HCT116 (cell line): ENCODE results near the gene ZNF438. TPM values are rescaled to one million over a fixed set of nuclear protein-coding genes. Genes with fewer than 3 reads are reported as not detected.
"Not testable (repeated sequence)": the region's sequence is repeated elsewhere in the genome, so short reads cannot be mapped to it uniquely, and the experiment has no call there.

ENCODE experiments used
- ATAC-seq: fragments of 200-7000 bp; cut with Tn5 transposase; 2 replicates; pipeline ENCODE4 v1.9.1; 2020; ENCODE audit warnings: mild to moderate bottlenecking, moderate library complexity
- BruUV-seq: library from RNA; stranded (reverse); fragments of 400-500 nt; replicated peaks from 2 replicates; lab custom pipeline; 2021; lab: Mats Ljungman, UMichigan
- CTCF ChIA-PET: fragments of 300-600 bp; sonication (Branson Sonifier 250); formaldehyde crosslinking; loops from one replicate; lab custom pipeline; 2021; ENCODE audit warnings: antibody characterized with exemption; lab: Charles Lee
- POLR2A ChIA-PET: fragments of 300-600, 350-600 bp; sonication (Branson Sonifier 250); formaldehyde crosslinking; loops from one replicate; lab custom pipeline; 2021; ENCODE audit warnings: antibody characterized with exemption; lab: Charles Lee
- RAD21 ChIA-PET, 2 experiments: fragments of 300-600 bp; sonication (Branson Sonifier 250); formaldehyde crosslinking; loops; one replicate each; lab custom pipeline; 2023; ENCODE audit warnings: low total read pairs in 2 of 2; ENCODE audit not compliant: uncharacterized antibody in 2 of 2, unreplicated experiment in 2 of 2, low non-redundant PET in 1 of 2; lab: Charles Lee
- DNase-seq: peaks from one replicate; pipeline ENCODE4 v3.0.0-alpha.2; 2010; ENCODE audit warnings: low read depth, low spot score
- H2AFZ ChIP-seq: fragments of 200-600 bp; shearing (Covaris generic), sonication (generic); 2 replicates; pipeline ENCODE4 v1.6.1; 2017; ENCODE audit warnings: low read depth, mixed run types, mixed read lengths, antibody characterized with exemption, low read length; ENCODE audit not compliant: poor library complexity, severe bottlenecking
- H3K27ac ChIP-seq: 2 replicates; pipeline ENCODE4 v1.5.1; 2012; ENCODE audit warnings: low read depth, low read length
- H3K27me3 ChIP-seq: fragments of 200-600 bp; sonication (generic); 2 replicates; pipeline ENCODE4 v1.6.1; 2016; ENCODE audit warnings: mixed run types, low read length, mixed read lengths; ENCODE audit not compliant: insufficient read depth
- H3K36me3 ChIP-seq, 2 experiments: fragments of 200-500 bp in 1 of 2; fragments of 200-600 bp in 1 of 2; sonication (Bioruptor generic) in 1 of 2; sonication (generic) in 1 of 2; 2 replicates each; pipeline versions ENCODE4 v1.5.1 to v1.6.1; 2014 to 2016; ENCODE audit warnings: low read length in 2 of 2, inconsistent platforms in 1 of 2, mixed read lengths in 1 of 2, mixed run types in 1 of 2; ENCODE audit not compliant: insufficient read depth in 2 of 2, control insufficient read depth in 1 of 2
- H3K4me1 ChIP-seq, 2 experiments: fragments of 200-600 bp in 1 of 2; sonication (generic) in 1 of 2; 2 replicates each; pipeline versions ENCODE4 v1.5.1 to v1.6.1; 2012 to 2017; ENCODE audit warnings: low read length in 2 of 2, inconsistent platforms in 1 of 2, mild to moderate bottlenecking in 1 of 2, mixed read lengths in 1 of 2, mixed run types in 1 of 2, moderate library complexity in 1 of 2; ENCODE audit not compliant: insufficient read depth in 2 of 2, control insufficient read depth in 1 of 2
- H3K4me2 ChIP-seq: fragments of 200-600 bp; sonication (generic); 2 replicates; pipeline ENCODE4 v1.6.1; 2017; ENCODE audit warnings: mixed run types, low read length, mixed read lengths
- H3K4me3 ChIP-seq, 2 experiments: fragments of 200-600 bp in 1 of 2; sonication (generic) in 1 of 2; replicated peaks in 1 of 2; 2 replicates each; pipeline ENCODE4 v1.5.1; 2011 to 2016; ENCODE audit warnings: low read length in 2 of 2, control low read depth in 1 of 2, low read depth in 1 of 2, mild to moderate bottlenecking in 1 of 2, mixed read lengths in 1 of 2, mixed run types in 1 of 2
- H3K79me2 ChIP-seq: fragments of 200-600 bp; sonication (generic); 2 replicates; pipeline ENCODE4 v1.6.1; 2017; ENCODE audit warnings: mild to moderate bottlenecking, mixed run types, low read length, moderate library complexity, mixed read lengths; ENCODE audit not compliant: insufficient read depth
- H3K9ac ChIP-seq: fragments of 200-600 bp; sonication (generic); 2 replicates; pipeline ENCODE4 v1.6.1; 2016; ENCODE audit warnings: low read length, mixed read lengths
- H3K9me2 ChIP-seq: fragments of 200-600 bp; sonication (generic), shearing (Covaris generic); 2 replicates; pipeline ENCODE4 v1.6.1; 2017; ENCODE audit warnings: mixed run types, mild to moderate bottlenecking, moderate library complexity; ENCODE audit not compliant: insufficient read depth
- H3K9me3 ChIP-seq, 2 experiments: fragments of 200-500 bp in 1 of 2; fragments of 200-600 bp in 1 of 2; sonication (Bioruptor generic) in 1 of 2; sonication (generic) in 1 of 2; 2 replicates each; pipeline ENCODE4 v1.6.1; 2014 to 2017; ENCODE audit warnings: low read length in 2 of 2, mixed read lengths in 2 of 2, inconsistent platforms in 1 of 2, low read depth in 1 of 2, mild to moderate bottlenecking in 1 of 2, mixed run types in 1 of 2, moderate library complexity in 1 of 2; ENCODE audit not compliant: control insufficient read depth in 1 of 2, insufficient read depth in 1 of 2
- H4K20me1 ChIP-seq: fragments of 200-600 bp; sonication (generic), shearing (Covaris generic); 2 replicates; pipeline ENCODE4 v1.6.1; 2017; ENCODE audit warnings: mixed run types, mild to moderate bottlenecking, moderate library complexity; ENCODE audit not compliant: insufficient read depth
- CBX3 ChIP-seq: IDR thresholded peaks from 2 replicates; pipeline ENCODE4 v1.6.1; 2012; ENCODE audit warnings: low read depth
- CEBPB ChIP-seq: IDR thresholded peaks from 2 replicates; pipeline ENCODE4 v1.6.1; 2012; ENCODE audit warnings: low read depth
- EZH2phosphoT487 ChIP-seq: fragments of 200-600 bp; IDR thresholded peaks from 2 replicates; pipeline ENCODE4 v1.6.1; 2018; ENCODE audit warnings: antibody characterized with exemption, borderline replicate concordance
- FOSL1 ChIP-seq: IDR thresholded peaks from 2 replicates; pipeline ENCODE4 v1.6.1; 2012; ENCODE audit warnings: low read depth
- JUND ChIP-seq: IDR thresholded peaks from 2 replicates; pipeline ENCODE4 v1.6.1; 2012
- RAD21 ChIP-seq: IDR thresholded peaks from 2 replicates; pipeline ENCODE4 v1.6.1; 2012; ENCODE audit warnings: low read depth, mild to moderate bottlenecking
- SP1 ChIP-seq: IDR thresholded peaks from 2 replicates; pipeline ENCODE4 v1.6.1; 2012; ENCODE audit warnings: low read depth
- SRF ChIP-seq: IDR thresholded peaks from 2 replicates; pipeline ENCODE4 v1.6.1; 2012; ENCODE audit warnings: low read depth
- ZFX ChIP-seq: fragments of 450-650 bp; IDR thresholded peaks from 2 replicates; pipeline ENCODE4 v1.6.1; 2017
- intact Hi-C: fragments of 100-400 bp; cut with micrococcal nuclease; formaldehyde crosslinking; loops from 2 replicates; pipeline ENCODE4 v1.10.0; 2022
- total RNA-seq: library from RNA; stranded (reverse); gene quantifications from one replicate; pipeline ENCODE4 v1.2.1, GENCODE V29; 2021; ENCODE audit not compliant: unreplicated experiment
- TF ChIP-seq, protein P1 (sequence below): IDR thresholded peaks from 2 replicates; pipeline ENCODE4 v1.6.1; 2012
- TF ChIP-seq, protein P2 (sequence below): IDR thresholded peaks from 2 replicates; pipeline ENCODE4 v1.6.1; 2012

ZNF438 gene
- total RNA-seq, 1 experiment from 2014 or later: 3.3 TPM

DNA sequence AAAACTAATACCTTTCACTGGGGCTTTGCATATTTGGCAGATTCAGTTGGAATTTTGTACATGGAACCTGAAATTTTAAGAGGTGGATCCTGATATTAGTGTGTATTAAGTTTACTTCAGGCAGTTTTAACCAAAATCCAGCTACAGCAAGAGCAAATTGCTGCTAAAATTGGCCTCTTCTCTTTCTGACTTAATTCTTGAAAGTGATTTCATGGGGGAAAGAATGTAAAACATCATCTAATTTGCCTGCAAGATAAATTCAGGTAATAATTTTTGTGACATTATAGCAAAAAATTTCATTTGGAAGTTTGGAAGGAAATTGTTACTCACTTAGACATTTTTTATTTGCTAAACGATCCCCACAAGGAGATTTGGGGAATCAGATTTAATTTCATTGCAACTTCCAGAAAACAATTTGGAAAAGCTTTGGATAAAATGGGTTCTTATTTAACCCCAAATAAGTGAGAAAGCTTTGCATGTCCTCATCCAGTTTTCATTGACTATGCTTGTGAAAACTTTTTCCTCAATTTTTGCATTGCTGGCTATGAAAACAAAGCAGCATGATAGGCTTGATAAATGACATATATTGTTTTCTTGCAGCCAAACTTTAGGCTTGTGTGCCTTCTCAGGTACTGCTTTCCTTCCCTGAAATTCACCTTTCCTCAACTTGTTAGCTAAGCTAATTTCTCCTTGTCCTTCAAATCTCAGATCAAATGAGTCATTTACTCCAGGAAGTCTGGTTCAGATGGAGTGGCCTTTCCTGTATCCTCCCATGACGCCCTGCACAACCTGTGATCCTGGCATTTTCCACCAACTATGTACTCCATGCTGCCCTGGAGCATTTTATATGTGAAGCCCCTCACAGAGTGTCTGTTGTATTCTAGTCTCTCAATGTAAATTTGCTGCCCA, 27.4 kb upstream of the ZNF438 start:
- H3K4me2 ChIP-seq: peak overlapping the region; percentile 21
- ChIA-PET RAD21 (no interaction called here), POLR2A (no interaction called here), CTCF (no interaction called here)
- H3K4me3 ChIP-seq: no peak overlapping the region
- no peak overlapping the region for H3K27ac ChIP-seq
- H3K9me2 ChIP-seq: no peaks in the 10 kb centered on the region
- TF ChIP-seq SP1 (peak; percentile 58), CEBPB (no peak), SRF (no peak), ZFX (no peak), CBX3 (peak; percentile 27; the same call in 1 of the 2 replicates), EZH2phosphoT487 (no peak), JUND (peak; percentile 65), FOSL1 (peak; percentile 60), RAD21 (no peak)
- TF ChIP-seq, protein P1, sequence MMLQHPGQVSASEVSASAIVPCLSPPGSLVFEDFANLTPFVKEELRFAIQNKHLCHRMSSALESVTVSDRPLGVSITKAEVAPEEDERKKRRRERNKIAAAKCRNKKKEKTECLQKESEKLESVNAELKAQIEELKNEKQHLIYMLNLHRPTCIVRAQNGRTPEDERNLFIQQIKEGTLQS: no peak
- TF ChIP-seq, protein P2, sequence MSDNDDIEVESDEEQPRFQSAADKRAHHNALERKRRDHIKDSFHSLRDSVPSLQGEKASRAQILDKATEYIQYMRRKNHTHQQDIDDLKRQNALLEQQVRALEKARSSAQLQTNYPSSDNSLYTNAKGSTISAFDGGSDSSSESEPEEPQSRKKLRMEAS: peak; percentile 28; the same call in 1 of the 2 replicates
- no peaks in the 10 kb centered on the region for H3K9me3 ChIP-seq
- no peaks in the 10 kb centered on the region for H3K27me3 ChIP-seq
- no peak overlapping the region for H3K9ac ChIP-seq
- no peaks in the 10 kb centered on the region for H4K20me1 ChIP-seq
- DNase-seq (peak; percentile 21), ATAC-seq (no peak)
- no peaks in the 10 kb centered on the region for H3K36me3 ChIP-seq
- H3K79me2 ChIP-seq: no peaks in the 10 kb centered on the region
- H3K4me1 ChIP-seq: peaks cover 0 to 7% of the 10 kb centered on the region in 2 experiments; a peak in 2 of 4 replicates
- intact Hi-C loops: no loop called here
- peak overlapping the region; percentile 84 for H2AFZ ChIP-seq
- no TSS peak for BruUV-seq

DNA sequence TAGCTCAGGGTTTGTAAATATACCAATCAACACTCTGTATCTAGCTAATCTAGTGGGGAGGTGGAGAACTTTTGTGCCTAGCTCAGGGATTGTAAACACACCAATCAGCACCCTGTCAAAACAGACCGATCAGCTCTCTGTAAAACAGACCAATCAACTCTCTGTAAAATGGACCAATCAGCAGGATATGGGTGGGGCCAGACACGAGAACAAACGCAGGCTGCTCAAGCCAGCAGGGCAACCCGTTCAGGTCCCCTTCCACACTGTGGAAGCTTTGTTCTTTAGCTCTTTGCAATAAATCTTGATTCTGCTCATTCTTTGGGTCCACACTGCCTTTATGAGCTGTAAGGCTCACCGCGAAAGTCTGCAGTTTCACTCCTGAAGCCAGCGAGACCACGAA, 25.0 kb upstream of the ZNF438 start:
- H2AFZ ChIP-seq, BruUV-seq, ATAC-seq, H4K20me1 ChIP-seq, H3K4me2 ChIP-seq, H3K79me2 ChIP-seq, H3K27me3 ChIP-seq, H3K9me3 ChIP-seq, RAD21 ChIA-PET, H3K36me3 ChIP-seq, POLR2A ChIA-PET, H3K4me3 ChIP-seq, H3K27ac ChIP-seq, intact Hi-C loops, DNase-seq, H3K9ac ChIP-seq, H3K9me2 ChIP-seq, CTCF ChIA-PET: not testable (repeated sequence)
- peaks cover 0 to 13% of the 10 kb centered on the region in 2 experiments; a peak in 2 of 4 replicates for H3K4me1 ChIP-seq
